ENCODE data around the gene NR3C2. TPM values are rescaled to one million over a fixed set of nuclear protein-coding genes. Genes with fewer than 3 reads are reported as not detected.

NR3C2 gene
- total RNA-seq, 2 experiments from 2014 or later = 2.0 to 5.2 TPM

GRCh38 chr4:148075438-148075837 is 366.8 kb downstream of the NR3C2 start:
- Histone ChIP-seq H3K4me2 (ENCODE audit: low read length) (no peak overlapping the region), H3K27ac (ENCODE audit: low read depth, low read length, poor library complexity, severe bottlenecking) (no peak overlapping the region), H3K36me3 (ENCODE audit: insufficient read depth, low read length) (no peaks in the 10 kb centered on the region), H3K4me3 (ENCODE audit: low read depth, low read length, poor library complexity, severe bottlenecking) (no peak overlapping the region), H2AFZ (ENCODE audit: low read length) (no peak overlapping the region), H3K9me3 (ENCODE audit: low read length) (peaks cover 18% of the 10 kb centered on the region; the same call in 1 of the 2 replicates), H3K9me2 (ENCODE audit: insufficient read depth, low read length) (no peaks in the 10 kb centered on the region), H3K4me1 (ENCODE audit: insufficient read depth, low read length, poor library complexity, severe bottlenecking) (no peaks in the 10 kb centered on the region), H3K79me2 (ENCODE audit: insufficient read depth, low read depth, low read length) (no peaks in the 10 kb centered on the region), H4K20me1 (ENCODE audit: insufficient read depth, low read length) (no peaks in the 10 kb centered on the region)
- DNase-seq (ENCODE audit: low spot score) = no peak
- no TSS peak for BruUV-seq (replicated peaks)
- intact Hi-C loops (cut with micrococcal nuclease; ENCODE audit: unreplicated experiment) = no loop called here
- CTCF ChIA-PET (ENCODE audit: unreplicated experiment) = no interaction called here
- POLR2A ChIA-PET = no interaction called here
- TF ChIP-seq EZH2phosphoT487 (IDR thresholded peaks at IDR 0.05; ENCODE audit: borderline replicate concordance, low read depth, low read length) = no peak
- TF ChIP-seq CTCF (conservative IDR thresholded peaks at IDR 0.05; ENCODE audit: low read length) = no peak

GRCh38 chr4:148074462-148074861 is 367.8 kb downstream of the NR3C2 start:
- H4K20me1 ChIP-seq (ENCODE audit: insufficient read depth, low read length) = no peaks in the 10 kb centered on the region
- BruUV-seq (replicated peaks) = no TSS peak

More at GRCh38 chr4:148074462-148074861, 367.8 kb downstream of the NR3C2 start:
- Histone ChIP-seq H3K4me3 (ENCODE audit: low read depth, low read length, poor library complexity, severe bottlenecking) (no peak overlapping the region), H3K9me2 (ENCODE audit: insufficient read depth, low read length) (no peaks in the 10 kb centered on the region), H3K79me2 (ENCODE audit: insufficient read depth, low read depth, low read length) (no peaks in the 10 kb centered on the region), H3K4me1 (ENCODE audit: insufficient read depth, low read length, poor library complexity, severe bottlenecking) (no peaks in the 10 kb centered on the region), H3K27ac (ENCODE audit: low read depth, low read length, poor library complexity, severe bottlenecking) (no peak overlapping the region), H3K36me3 (ENCODE audit: insufficient read depth, low read length) (no peaks in the 10 kb centered on the region), H3K4me2 (ENCODE audit: low read length) (no peak overlapping the region), H2AFZ (ENCODE audit: low read length) (no peak overlapping the region), H3K9me3 (ENCODE audit: low read length) (peaks cover 18% of the 10 kb centered on the region; the same call in 1 of the 2 replicates)
- CTCF ChIA-PET (ENCODE audit: unreplicated experiment) = no interaction called here
- POLR2A ChIA-PET = no interaction called here
- TF ChIP-seq CTCF (conservative IDR thresholded peaks at IDR 0.05; ENCODE audit: low read length) = no peak
- TF ChIP-seq EZH2phosphoT487 (IDR thresholded peaks at IDR 0.05; ENCODE audit: borderline replicate concordance, low read depth, low read length) = no peak
- DNase-seq (ENCODE audit: low spot score) = no peak
- intact Hi-C loops (cut with micrococcal nuclease; ENCODE audit: unreplicated experiment) = no loop called here

Data from OCI-LY7 (cell line).